Tibial nerve (tissue), 4 donors: Measurements from ENCODE around the gene SORCS3. TPM values are rescaled to one million over a fixed set of nuclear protein-coding genes. Genes with fewer than 3 reads are reported as not detected.

Experiments used
- DNase-seq, 2 donors: peaks; one replicate each; pipeline ENCODE4 v3.0.0-alpha.2; 2019; ENCODE audit warnings: low spot score in 2 of 2
- H3K27ac ChIP-seq, 4 donors: fragments of 200-600 bp; sonication (generic) in 3 of 4; one replicate each; pipeline ENCODE4 v1.5.1; 2017 to 2019; ENCODE audit warnings: mild to moderate bottlenecking in 1 of 4
- H3K27me3 ChIP-seq, 2 donors: fragments of 200-600 bp; sonication (generic) in 1 of 2; one replicate each; pipeline versions ENCODE4 v1.5.1 to v1.6.0; 2017 to 2019
- H3K36me3 ChIP-seq, 3 donors: fragments of 200-600 bp; sonication (generic); one replicate each; pipeline ENCODE4 v1.5.1; 2018 to 2019
- H3K4me1 ChIP-seq, 4 donors: fragments of 200-600 bp; sonication (generic) in 3 of 4; one replicate each; pipeline ENCODE4 v1.5.1; 2017 to 2019
- H3K4me3 ChIP-seq, 4 donors: fragments of 200-600 bp; sonication (generic) in 3 of 4; one replicate each; pipeline ENCODE4 v1.5.1; 2017 to 2019; ENCODE audit warnings: mild to moderate bottlenecking in 1 of 4, moderate library complexity in 1 of 4
- H3K9me3 ChIP-seq, 4 donors: fragments of 200-600 bp; sonication (generic) in 3 of 4; one replicate each; pipeline ENCODE4 v1.5.1; 2017 to 2019
- EP300 ChIP-seq, 2 donors: sonication (generic); formaldehyde crosslinking; IDR thresholded peaks; one replicate each; pipeline ENCODE4 v1.6.1; 2017; ENCODE audit warnings: antibody characterized with exemption in 2 of 2, mild to moderate bottlenecking in 1 of 2
- POLR2A ChIP-seq, 2 donors: fragments of 450-650 bp; IDR thresholded peaks; one replicate each; pipeline ENCODE4 v1.6.1; 2017; ENCODE audit warnings: antibody characterized with exemption in 2 of 2, mild to moderate bottlenecking in 2 of 2, moderate library complexity in 2 of 2
- WGBS, 2 donors: methylation state at CpG; one replicate each; pipeline ENCODE4 v1.1.5; 2018; 5-methylcytosine and 5-hydroxymethylcytosine counted together
- total RNA-seq, 4 donors: library from RNA; depleted of rRNA; stranded (reverse); fragments of >200 nt; gene quantifications; one replicate each; pipeline ENCODE4 v1.1.0, GENCODE V29; 2016
- TF ChIP-seq, protein P1 (sequence below), 5 experiments: fragments of 200-600 bp in 3 of 5; fragments of 450-650 bp in 2 of 5; sonication (generic) in 3 of 5; IDR thresholded peaks; one replicate each; pipeline ENCODE4 v1.5.1; 2016 to 2019; ENCODE audit warnings: antibody characterized with exemption in 5 of 5, mild to moderate bottlenecking in 3 of 5, moderate library complexity in 2 of 5

SORCS3 gene
- total RNA-seq, 4 donors from 2014 or later, result 1.8 to 3.9 (median 3.2) TPM

DNA sequence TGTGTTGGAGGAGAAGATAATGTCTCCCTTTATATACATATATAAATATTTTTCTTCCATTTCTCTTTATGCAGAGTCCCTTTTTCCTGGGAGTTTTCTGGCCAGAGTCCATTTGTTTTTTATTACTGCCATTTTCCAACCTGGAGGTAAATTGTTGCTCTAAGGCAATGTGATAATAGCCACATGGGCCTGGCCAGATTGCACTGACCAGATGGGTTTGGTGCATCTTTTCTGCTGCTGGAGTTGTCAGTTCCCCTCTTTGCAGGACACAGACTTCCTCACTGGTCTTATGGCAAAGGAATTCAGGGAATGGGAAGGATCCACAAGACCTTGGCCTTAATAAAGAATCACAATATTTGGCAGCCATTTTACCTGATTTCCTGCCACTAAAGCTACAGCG, 254.9 kb downstream of the SORCS3 start:
- TF ChIP-seq POLR2A (IDR thresholded peaks at IDR 0.05) (no peak), EP300 (IDR thresholded peaks at IDR 0.05) (no peak)
- TF ChIP-seq, protein P1, sequence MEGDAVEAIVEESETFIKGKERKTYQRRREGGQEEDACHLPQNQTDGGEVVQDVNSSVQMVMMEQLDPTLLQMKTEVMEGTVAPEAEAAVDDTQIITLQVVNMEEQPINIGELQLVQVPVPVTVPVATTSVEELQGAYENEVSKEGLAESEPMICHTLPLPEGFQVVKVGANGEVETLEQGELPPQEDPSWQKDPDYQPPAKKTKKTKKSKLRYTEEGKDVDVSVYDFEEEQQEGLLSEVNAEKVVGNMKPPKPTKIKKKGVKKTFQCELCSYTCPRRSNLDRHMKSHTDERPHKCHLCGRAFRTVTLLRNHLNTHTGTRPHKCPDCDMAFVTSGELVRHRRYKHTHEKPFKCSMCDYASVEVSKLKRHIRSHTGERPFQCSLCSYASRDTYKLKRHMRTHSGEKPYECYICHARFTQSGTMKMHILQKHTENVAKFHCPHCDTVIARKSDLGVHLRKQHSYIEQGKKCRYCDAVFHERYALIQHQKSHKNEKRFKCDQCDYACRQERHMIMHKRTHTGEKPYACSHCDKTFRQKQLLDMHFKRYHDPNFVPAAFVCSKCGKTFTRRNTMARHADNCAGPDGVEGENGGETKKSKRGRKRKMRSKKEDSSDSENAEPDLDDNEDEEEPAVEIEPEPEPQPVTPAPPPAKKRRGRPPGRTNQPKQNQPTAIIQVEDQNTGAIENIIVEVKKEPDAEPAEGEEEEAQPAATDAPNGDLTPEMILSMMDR (IDR thresholded peaks at IDR 0.05), result no peak
- no peak for DNase-seq

DNA sequence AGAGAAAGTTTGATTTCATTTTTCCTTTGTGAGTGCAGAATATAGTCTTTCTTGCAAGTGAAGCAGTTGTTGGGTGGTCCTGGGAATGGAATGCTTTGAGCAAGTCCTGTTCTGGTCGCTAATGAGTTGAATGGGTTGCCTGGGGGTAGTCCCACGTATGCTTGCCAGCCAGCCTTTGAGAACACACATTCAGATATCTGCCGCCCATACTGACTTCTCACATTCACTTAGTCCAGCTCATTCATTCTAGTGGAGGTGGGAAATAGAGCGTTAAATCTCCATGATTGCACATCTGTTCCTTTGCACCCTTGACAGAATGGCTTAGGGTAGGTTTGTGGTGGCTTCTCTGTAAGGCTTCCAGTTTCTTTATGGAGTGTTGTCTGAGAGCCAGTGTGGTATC, 256.6 kb downstream of the SORCS3 start:
- Histone ChIP-seq H3K27ac (no peak overlapping the region), H3K4me3 (no peak overlapping the region), H3K9me3 (peaks cover 0 to 3% (median 0%) of the 10 kb centered on the region in 4 donors), H3K27me3 (no peaks in the 10 kb centered on the region), H3K4me1 (peaks cover 0 to 4% (median 0%) of the 10 kb centered on the region in 4 donors), H3K36me3 (no peaks in the 10 kb centered on the region)
- 44 to 47% methylated on average over 4 of the region's 4 CpGs for WGBS, 2 donors
- TF ChIP-seq, protein P1 (IDR thresholded peaks at IDR 0.05), result no peak
- TF ChIP-seq EP300 (IDR thresholded peaks at IDR 0.05) (no peak), POLR2A (IDR thresholded peaks at IDR 0.05) (no peak)
- DNase-seq, result no peak

More for the DNA sequence above, 254.9 kb downstream of the SORCS3 start:
- Histone ChIP-seq H3K4me1 (peaks cover 0 to 4% (median 0%) of the 10 kb centered on the region in 4 donors), H3K27me3 (no peaks in the 10 kb centered on the region), H3K9me3 (peaks cover 0 to 10% (median 0%) of the 10 kb centered on the region in 4 donors), H3K36me3 (no peaks in the 10 kb centered on the region), H3K27ac (no peak overlapping the region), H3K4me3 (no peak overlapping the region)
- 35 to 71% methylated on average over 1 of the region's 1 CpG for WGBS, 2 donors

DNA sequence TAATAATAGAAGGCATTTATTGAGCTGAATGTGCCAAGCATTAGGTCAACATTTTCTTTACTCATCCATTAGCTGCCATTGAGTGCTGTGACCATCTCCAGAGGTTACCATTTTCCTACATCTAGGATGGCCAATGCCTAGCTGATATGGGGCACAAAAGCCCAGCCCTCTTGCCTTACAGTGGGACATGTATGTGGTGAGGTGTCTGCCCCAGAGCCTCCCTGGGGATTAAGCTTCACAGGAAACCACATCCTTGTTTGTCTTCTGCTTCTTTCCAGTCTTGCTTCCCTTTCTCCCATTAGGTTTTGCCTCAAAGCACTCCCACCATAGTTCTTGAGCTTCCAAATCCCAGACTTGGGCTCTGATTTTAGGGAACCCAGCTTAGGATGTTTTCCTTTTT, 258.7 kb downstream of the SORCS3 start:
- Histone ChIP-seq H3K9me3 (no peaks in the 10 kb centered on the region), H3K4me3 (no peak overlapping the region), H3K27ac (no peak overlapping the region), H3K4me1 (peaks cover 0 to 9% (median 0%) of the 10 kb centered on the region in 4 donors), H3K27me3 (no peaks in the 10 kb centered on the region), H3K36me3 (no peaks in the 10 kb centered on the region)
- TF ChIP-seq, protein P1 (IDR thresholded peaks at IDR 0.05), result no peak
- TF ChIP-seq EP300 (IDR thresholded peaks at IDR 0.05), result no peak
- TF ChIP-seq POLR2A (IDR thresholded peaks at IDR 0.05), result no peak
- no peak for DNase-seq

DNA sequence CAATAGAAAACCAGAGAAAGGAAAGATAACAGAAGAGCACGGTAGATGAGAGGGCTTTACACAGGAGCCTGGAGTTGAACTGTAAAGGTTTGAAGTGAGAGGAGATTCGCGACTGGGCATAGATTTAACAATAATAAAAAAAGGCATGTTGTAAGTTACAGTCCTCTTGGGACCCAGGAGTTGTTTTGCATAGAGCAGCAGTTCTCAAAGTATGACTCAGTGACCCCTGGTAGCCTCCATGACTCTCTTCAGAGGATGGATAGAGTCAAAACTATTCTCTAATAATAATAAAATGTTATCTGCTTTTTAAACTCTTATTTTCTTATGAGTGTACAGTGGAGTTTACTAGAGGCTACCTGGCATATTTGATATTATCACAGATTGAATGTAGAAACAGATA, 262.3 kb downstream of the SORCS3 start:
- TF ChIP-seq EP300 (IDR thresholded peaks at IDR 0.05) (no peak), POLR2A (IDR thresholded peaks at IDR 0.05) (no peak)
- TF ChIP-seq, protein P1 (IDR thresholded peaks at IDR 0.05), result no peak
- H3K36me3 ChIP-seq, result no peaks in the 10 kb centered on the region
- H3K4me3 ChIP-seq, result no peak overlapping the region
- no peaks in the 10 kb centered on the region for H3K9me3 ChIP-seq
- no peaks in the 10 kb centered on the region for H3K27me3 ChIP-seq
- no peak overlapping the region for H3K27ac ChIP-seq
- peaks cover 0 to 8% (median 0%) of the 10 kb centered on the region in 4 donors for H3K4me1 ChIP-seq
- 42 to 55% methylated on average over 3 of the region's 3 CpGs for WGBS, 2 donors
- DNase-seq, result no peak

DNA sequence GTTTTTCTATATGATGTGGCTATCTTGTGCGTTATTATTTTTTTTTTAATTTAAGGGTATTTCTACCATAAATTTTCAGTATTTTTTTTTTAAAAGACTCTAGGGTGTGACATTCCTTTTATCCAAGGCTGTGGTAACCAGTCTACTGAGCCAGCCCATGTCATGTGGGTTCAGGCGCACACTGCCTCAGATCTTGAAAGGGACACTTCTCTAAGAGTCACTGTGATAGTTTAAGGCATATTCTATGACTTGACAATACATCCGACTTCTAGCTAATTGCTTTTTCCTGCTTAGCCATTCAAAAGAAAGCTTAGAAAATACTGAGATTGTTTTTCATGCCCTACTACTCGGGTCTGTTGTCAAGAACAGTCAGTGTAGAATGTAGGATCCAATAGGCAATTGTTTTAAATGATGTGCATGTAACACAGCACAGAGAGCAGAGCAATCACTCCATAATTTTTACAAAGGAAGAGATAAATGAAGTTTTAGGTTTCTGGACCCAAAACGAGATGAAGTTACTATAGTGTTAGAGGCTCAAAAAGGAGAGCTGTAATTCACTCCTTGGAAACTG, 263.7 kb downstream of the SORCS3 start:
- TF ChIP-seq, protein P1 (IDR thresholded peaks at IDR 0.05), result no peak
- no peak for TF ChIP-seq EP300 (IDR thresholded peaks at IDR 0.05)
- TF ChIP-seq POLR2A (IDR thresholded peaks at IDR 0.05), result no peak
- Histone ChIP-seq H3K36me3 (no peaks in the 10 kb centered on the region), H3K4me1 (peaks cover 0 to 16% (median 0%) of the 10 kb centered on the region in 4 donors), H3K9me3 (no peaks in the 10 kb centered on the region), H3K27me3 (no peaks in the 10 kb centered on the region), H3K27ac (no peak overlapping the region), H3K4me3 (no peak overlapping the region)
- WGBS, 2 donors, result 63 to 70% methylated on average over 5 of the region's 5 CpGs
- no peak for DNase-seq
